H9 (cell line): Measurements from ENCODE around the gene BEST2. TPM values are rescaled to one million over a fixed set of nuclear protein-coding genes. Genes with fewer than 3 reads are reported as not detected.

Experiments
- DNase-seq: peaks from one replicate; pipeline ENCODE4 v3.0.0-alpha.2; 2017
- H2AFZ ChIP-seq: one replicate; pipeline ENCODE4 v1.6.1; 2013; ENCODE audit warnings: mild to moderate bottlenecking, low read length, control low read depth, moderate library complexity
- H2AK5ac ChIP-seq: 2 replicates; pipeline ENCODE4 v1.6.1; 2013; ENCODE audit warnings: low read length, control low read depth, mixed read lengths; ENCODE audit not compliant: insufficient read length
- H2BK120ac ChIP-seq: one replicate; pipeline ENCODE4 v1.6.1; 2013; ENCODE audit warnings: low read depth, mild to moderate bottlenecking, low read length, control low read depth, inconsistent platforms; ENCODE audit not compliant: poor library complexity, severe bottlenecking
- H2BK12ac ChIP-seq: 2 replicates; pipeline ENCODE4 v1.6.1; 2013; ENCODE audit warnings: low read length, control low read depth, mixed read lengths, low read depth; ENCODE audit not compliant: insufficient read length
- H2BK15ac ChIP-seq: 2 replicates; pipeline ENCODE4 v1.6.1; 2013; ENCODE audit warnings: low read depth, low read length, control low read depth
- H2BK20ac ChIP-seq: one replicate; pipeline ENCODE4 v1.6.1; 2013; ENCODE audit warnings: low read depth, mild to moderate bottlenecking, low read length, control low read depth, inconsistent platforms; ENCODE audit not compliant: poor library complexity, severe bottlenecking
- H2BK5ac ChIP-seq: 2 replicates; pipeline ENCODE4 v1.6.1; 2013; ENCODE audit warnings: low read length, control low read depth, mixed read lengths; ENCODE audit not compliant: insufficient read length
- H3K14ac ChIP-seq: 2 replicates; pipeline ENCODE4 v1.6.1; 2013; ENCODE audit warnings: low read length, control low read depth; ENCODE audit not compliant: insufficient read depth
- H3K18ac ChIP-seq: 2 replicates; pipeline ENCODE4 v1.6.1; 2013; ENCODE audit warnings: low read depth, mild to moderate bottlenecking, mixed read lengths, low read length, control low read depth; ENCODE audit not compliant: insufficient read length
- H3K23ac ChIP-seq: 2 replicates; pipeline ENCODE4 v1.6.1; 2013; ENCODE audit warnings: low read length, control low read depth, mixed read lengths, low read depth; ENCODE audit not compliant: insufficient read length
- H3K23me2 ChIP-seq: 2 replicates; pipeline ENCODE4 v1.6.1; 2013; ENCODE audit warnings: low read depth, mild to moderate bottlenecking, mixed read lengths, low read length, control low read depth; ENCODE audit not compliant: insufficient read length, poor library complexity, severe bottlenecking
- H3K27ac ChIP-seq: 2 replicates; pipeline ENCODE4 v1.5.1; 2013; ENCODE audit warnings: low read length, control low read depth, mixed read lengths, low read depth; ENCODE audit not compliant: insufficient read length
- H3K27me3 ChIP-seq: 2 replicates; pipeline ENCODE4 v1.6.1; 2013; ENCODE audit warnings: low read length, control low read depth, inconsistent platforms; ENCODE audit not compliant: insufficient read depth
- H3K4ac ChIP-seq: 2 replicates; pipeline ENCODE4 v1.6.1; 2013; ENCODE audit warnings: low read depth, mild to moderate bottlenecking, control low read depth, inconsistent platforms, low read length, moderate library complexity
- H3K4me1 ChIP-seq: 2 replicates; pipeline ENCODE4 v1.6.1; 2013; ENCODE audit warnings: low read length, control low read depth, inconsistent platforms; ENCODE audit not compliant: insufficient read depth
- H3K4me2 ChIP-seq: 2 replicates; pipeline ENCODE4 v1.6.1; 2013; ENCODE audit warnings: low read length, control low read depth, mixed read lengths; ENCODE audit not compliant: insufficient read length, insufficient read depth
- H3K56ac ChIP-seq: 2 replicates; pipeline ENCODE4 v1.6.1; 2013; ENCODE audit warnings: low read depth, mild to moderate bottlenecking, mixed read lengths, low read length, control low read depth; ENCODE audit not compliant: insufficient read length
- H3K79me1 ChIP-seq: 2 replicates; pipeline ENCODE4 v1.6.1; 2013; ENCODE audit warnings: low read depth, mild to moderate bottlenecking, moderate library complexity, low read length, control low read depth, inconsistent platforms; ENCODE audit not compliant: insufficient read depth, poor library complexity, severe bottlenecking
- H3K79me2 ChIP-seq: 2 replicates; pipeline ENCODE4 v1.6.1; 2013; ENCODE audit warnings: low read length, control low read depth, inconsistent platforms; ENCODE audit not compliant: insufficient read depth
- H3K9ac ChIP-seq: 2 replicates; pipeline ENCODE4 v1.6.1; 2013; ENCODE audit warnings: low read length, control low read depth, mixed read lengths; ENCODE audit not compliant: insufficient read length; ENCODE audit errors: extremely low read depth
- H3K9me3 ChIP-seq: one replicate; pipeline ENCODE4 v1.6.1; 2013; ENCODE audit warnings: low read depth, low read length, inconsistent platforms; ENCODE audit not compliant: control insufficient read depth
- H3T11ph ChIP-seq: one replicate; pipeline ENCODE4 v1.6.1; 2013; ENCODE audit warnings: mild to moderate bottlenecking, low read length, control low read depth, inconsistent platforms
- H4K20me1 ChIP-seq: one replicate; pipeline ENCODE4 v1.6.1; 2013; ENCODE audit not compliant: control insufficient read depth, insufficient read length, insufficient read depth
- H4K5ac ChIP-seq: 2 replicates; pipeline ENCODE4 v1.6.1; 2013; ENCODE audit warnings: low read depth, mild to moderate bottlenecking, mixed read lengths, low read length, control low read depth; ENCODE audit not compliant: insufficient read length
- H4K8ac ChIP-seq: replicated peaks from 2 replicates; pipeline ENCODE4 v1.6.1; 2013; ENCODE audit warnings: low read length, control low read depth, mixed read lengths, low read depth; ENCODE audit not compliant: insufficient read length
- H4K91ac ChIP-seq: 2 replicates; pipeline ENCODE4 v1.6.1; 2013; ENCODE audit warnings: low read depth, mild to moderate bottlenecking, moderate library complexity, mixed read lengths, low read length, control low read depth; ENCODE audit not compliant: insufficient read length
- H3K27ac Mint-ChIP-seq, 3 experiments: 2 replicates in 2 of 3; 3 replicates in 1 of 3; pipeline ENCODE4 v1.8.0; 2020 to 2021; ENCODE audit warnings: mixed read lengths in 3 of 3, mild to moderate bottlenecking in 1 of 3, moderate library complexity in 1 of 3
- H3K27me3 Mint-ChIP-seq: 2 replicates; pipeline ENCODE4 v1.8.0; 2021; ENCODE audit warnings: low read depth, mild to moderate bottlenecking, moderate library complexity, mixed read lengths
- H3K36me3 Mint-ChIP-seq, 3 experiments: 2 replicates in 2 of 3; 3 replicates in 1 of 3; pipeline ENCODE4 v1.8.0; 2020 to 2021; ENCODE audit warnings: low read depth in 3 of 3, mixed read lengths in 3 of 3; ENCODE audit not compliant: insufficient read depth in 1 of 3
- H3K4me1 Mint-ChIP-seq, 2 experiments: 2 replicates each; pipeline ENCODE4 v1.8.0; 2020; ENCODE audit warnings: mixed read lengths in 2 of 2
- H3K4me3 Mint-ChIP-seq, 2 experiments: 2 replicates in 1 of 2; 3 replicates in 1 of 2; pipeline ENCODE4 v1.8.0; 2020 to 2021; ENCODE audit warnings: mild to moderate bottlenecking in 2 of 2, mixed read lengths in 2 of 2, moderate library complexity in 1 of 2
- H3K9me3 Mint-ChIP-seq, 2 experiments: 2 replicates in 1 of 2; 3 replicates in 1 of 2; pipeline ENCODE4 v1.8.0; 2020; ENCODE audit warnings: mild to moderate bottlenecking in 2 of 2, mixed read lengths in 2 of 2, moderate library complexity in 1 of 2
- WGBS: extraction: QIAGEN DNeasy Blood & Tissue Kit; methylation state at CpG from one replicate; pipeline ENCODE4 v1.1.7; 2013; ENCODE audit warnings: missing lambda C conversion rate, low lambda C conversion rate, mixed read lengths; ENCODE audit not compliant: insufficient read length; ENCODE audit errors: extremely low coverage; 5-methylcytosine and 5-hydroxymethylcytosine counted together
- total RNA-seq: library from RNA; stranded (reverse); gene quantifications from 2 replicates; pipeline ENCODE4 v1.2.1, GENCODE V29; 2021
- TF ChIP-seq, protein P1 (sequence below): fragments of 200-600 bp; sonication (generic); conservative IDR thresholded peaks from 3 replicates; pipeline ENCODE4 v1.8.0; 2021; ENCODE audit warnings: antibody characterized with exemption, mild to moderate bottlenecking

Gene BEST2
- total RNA-seq, 1 experiment from 2014 or later = 1.6 TPM

DNA sequence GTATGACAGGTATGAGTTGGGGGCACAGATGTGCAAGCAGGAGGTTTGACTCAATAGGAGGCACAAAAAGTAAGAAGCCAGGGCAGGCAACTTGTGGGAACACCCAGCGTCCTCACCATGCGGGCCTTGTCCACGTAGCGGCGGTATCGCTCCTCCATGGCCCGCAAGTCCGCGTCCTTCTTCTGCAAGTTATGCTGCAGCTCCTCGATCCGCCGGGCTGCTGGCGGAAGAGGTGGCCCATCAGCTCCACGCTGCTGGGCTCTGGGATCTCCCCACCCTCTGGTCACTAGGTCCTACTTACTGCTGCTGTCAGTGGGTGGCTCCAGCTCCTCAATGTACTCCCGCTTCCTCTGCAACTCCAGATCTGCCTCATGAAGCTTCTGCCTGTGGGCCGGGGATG, 13.1 kb downstream of the BEST2 start:
- H3K4me3 Mint-ChIP-seq = peak overlapping the region in 1 of 2 experiments; percentile 44; a peak in 1 of 5 replicates
- H4K8ac ChIP-seq = no peak overlapping the region
- no peaks in the 10 kb centered on the region for H3K9me3 ChIP-seq
- WGBS = no CpG with 5 or more reads among the region's 16 CpGs
- H3K23me2 ChIP-seq = no peaks in the 10 kb centered on the region
- no peak overlapping the region for H2BK120ac ChIP-seq
- no peak overlapping the region for H3T11ph ChIP-seq
- H4K20me1 ChIP-seq = no peaks in the 10 kb centered on the region
- H2AFZ ChIP-seq = no peak overlapping the region
- H3K79me1 ChIP-seq = no peaks in the 10 kb centered on the region
- no peaks in the 10 kb centered on the region; the same call in 1 of the 2 replicates for H3K27me3 Mint-ChIP-seq
- H3K14ac ChIP-seq = no peak overlapping the region
- no peak overlapping the region for H3K4me2 ChIP-seq
- no peak overlapping the region for H3K18ac ChIP-seq
- no peak overlapping the region for H3K9ac ChIP-seq
- H3K4me1 ChIP-seq = no peaks in the 10 kb centered on the region; the same call in 1 of the 2 replicates
- H3K36me3 Mint-ChIP-seq = peaks cover 32 to 65% (median 54%) of the 10 kb centered on the region in 3 experiments
- H3K27ac ChIP-seq = no peak overlapping the region
- no peak overlapping the region for H2BK12ac ChIP-seq
- H2BK5ac ChIP-seq = no peak overlapping the region
- no peak for DNase-seq
- no peak overlapping the region for H3K4ac ChIP-seq
- H3K27ac Mint-ChIP-seq = no peak overlapping the region
- TF ChIP-seq, protein P1, sequence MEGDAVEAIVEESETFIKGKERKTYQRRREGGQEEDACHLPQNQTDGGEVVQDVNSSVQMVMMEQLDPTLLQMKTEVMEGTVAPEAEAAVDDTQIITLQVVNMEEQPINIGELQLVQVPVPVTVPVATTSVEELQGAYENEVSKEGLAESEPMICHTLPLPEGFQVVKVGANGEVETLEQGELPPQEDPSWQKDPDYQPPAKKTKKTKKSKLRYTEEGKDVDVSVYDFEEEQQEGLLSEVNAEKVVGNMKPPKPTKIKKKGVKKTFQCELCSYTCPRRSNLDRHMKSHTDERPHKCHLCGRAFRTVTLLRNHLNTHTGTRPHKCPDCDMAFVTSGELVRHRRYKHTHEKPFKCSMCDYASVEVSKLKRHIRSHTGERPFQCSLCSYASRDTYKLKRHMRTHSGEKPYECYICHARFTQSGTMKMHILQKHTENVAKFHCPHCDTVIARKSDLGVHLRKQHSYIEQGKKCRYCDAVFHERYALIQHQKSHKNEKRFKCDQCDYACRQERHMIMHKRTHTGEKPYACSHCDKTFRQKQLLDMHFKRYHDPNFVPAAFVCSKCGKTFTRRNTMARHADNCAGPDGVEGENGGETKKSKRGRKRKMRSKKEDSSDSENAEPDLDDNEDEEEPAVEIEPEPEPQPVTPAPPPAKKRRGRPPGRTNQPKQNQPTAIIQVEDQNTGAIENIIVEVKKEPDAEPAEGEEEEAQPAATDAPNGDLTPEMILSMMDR = no peak
- no peak overlapping the region for H4K91ac ChIP-seq
- no peak overlapping the region for H2AK5ac ChIP-seq
- H2BK15ac ChIP-seq = no peak overlapping the region
- H3K4me1 Mint-ChIP-seq = peaks cover 3 to 11% of the 10 kb centered on the region in 2 experiments
- peaks cover 0 to 3% of the 10 kb centered on the region in 2 experiments; a peak in 2 of 5 replicates for H3K9me3 Mint-ChIP-seq
- H3K56ac ChIP-seq = no peak overlapping the region
- H3K23ac ChIP-seq = no peak overlapping the region
- H3K79me2 ChIP-seq = no peaks in the 10 kb centered on the region
- H2BK20ac ChIP-seq = no peak overlapping the region
- H3K27me3 ChIP-seq = no peaks in the 10 kb centered on the region
- H4K5ac ChIP-seq = no peak overlapping the region
